HG02588 (cell line): ENCODE measurements around the gene ZNF384.

Experiments
- ATAC-seq: cut with Tn5 transposase; IDR thresholded peaks from one replicate; pipeline ENCODE4 v1.9.1; 2021; ENCODE audit warnings: mild to moderate bottlenecking, moderate library complexity; ENCODE audit not compliant: unreplicated experiment

Gene ZNF384

DNA sequence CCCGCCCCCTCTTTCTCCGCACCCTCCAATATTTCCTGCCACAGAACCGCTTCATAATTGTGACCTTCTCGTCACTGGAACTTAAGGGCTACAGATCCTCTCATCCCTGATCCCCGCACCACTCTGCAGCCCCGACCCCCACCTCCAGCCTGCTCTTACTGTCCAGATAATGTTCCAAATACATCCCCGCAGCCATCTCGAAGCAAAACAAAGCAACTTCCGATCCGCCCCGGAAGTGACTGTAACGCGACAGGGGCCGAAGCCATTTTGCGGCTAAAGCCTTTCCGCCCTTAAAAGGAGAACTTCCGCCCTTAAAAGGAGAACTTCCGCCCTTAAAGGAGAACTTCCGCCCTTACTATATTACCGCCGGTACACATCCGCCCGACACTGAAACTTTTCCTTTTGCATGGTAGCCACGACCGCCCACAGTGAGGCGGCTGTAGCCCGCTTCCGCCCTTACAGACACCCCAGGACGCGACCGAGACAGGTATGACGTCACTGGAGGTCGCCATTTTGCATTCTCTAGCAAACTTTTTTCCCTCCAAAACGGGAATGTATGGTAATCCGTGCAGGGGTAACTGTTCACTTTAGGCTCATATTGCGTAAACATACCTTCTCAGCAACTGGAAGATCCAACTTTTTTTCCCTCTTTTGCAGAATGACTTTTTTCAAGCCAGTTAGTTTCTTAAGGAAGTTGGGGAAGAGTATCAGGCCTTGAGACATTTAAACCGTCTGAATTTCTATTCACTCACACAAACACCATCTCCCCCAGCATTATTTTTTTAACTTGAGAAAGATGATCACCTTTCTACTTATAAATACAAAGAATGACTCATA is 26.1 kb downstream of the ZNF384 start, which contains the start of gene ING4:
ING4 (minus strand) TSS at position 214 of the 837 bp plus-strand sequence; CDS start at position 196, 18 bp downstream.
- ATAC-seq: peak; percentile 95

DNA sequence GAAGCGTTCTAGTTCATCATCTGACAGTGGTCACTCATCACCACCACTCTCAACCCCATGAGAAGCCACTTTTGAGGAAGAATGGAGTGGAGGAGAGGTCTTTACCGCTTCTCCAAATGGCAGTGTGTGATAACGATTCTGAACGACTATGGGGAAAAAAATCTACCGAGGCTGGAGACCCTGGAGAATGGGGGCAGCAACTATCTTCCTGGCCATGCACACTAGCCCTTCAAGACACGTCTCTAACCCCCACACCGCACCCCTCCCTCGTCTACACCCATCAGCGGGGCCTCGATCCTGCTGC is 26.6 kb downstream of the ZNF384 start:
- ATAC-seq: no peak

DNA sequence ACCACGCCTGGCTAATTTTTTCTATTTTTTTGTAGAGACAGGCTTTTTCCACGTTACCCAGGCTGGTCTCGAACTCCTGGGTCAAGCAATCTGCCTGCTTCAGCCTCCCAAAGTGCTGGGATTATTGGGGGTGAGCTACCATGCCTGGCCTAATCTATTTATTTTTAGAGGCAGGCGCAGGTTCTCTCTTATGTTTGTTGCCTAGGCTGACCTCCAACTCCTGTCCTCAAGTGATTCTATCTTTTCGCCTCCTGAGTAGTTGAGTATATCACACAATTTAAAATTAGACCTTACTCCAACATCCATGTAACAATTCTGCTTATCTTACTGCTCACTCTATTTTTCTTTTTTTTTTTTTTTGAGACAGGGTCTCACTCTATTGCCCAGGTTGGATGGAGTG is 35.2 kb downstream of the ZNF384 start:
- ATAC-seq: no peak

DNA sequence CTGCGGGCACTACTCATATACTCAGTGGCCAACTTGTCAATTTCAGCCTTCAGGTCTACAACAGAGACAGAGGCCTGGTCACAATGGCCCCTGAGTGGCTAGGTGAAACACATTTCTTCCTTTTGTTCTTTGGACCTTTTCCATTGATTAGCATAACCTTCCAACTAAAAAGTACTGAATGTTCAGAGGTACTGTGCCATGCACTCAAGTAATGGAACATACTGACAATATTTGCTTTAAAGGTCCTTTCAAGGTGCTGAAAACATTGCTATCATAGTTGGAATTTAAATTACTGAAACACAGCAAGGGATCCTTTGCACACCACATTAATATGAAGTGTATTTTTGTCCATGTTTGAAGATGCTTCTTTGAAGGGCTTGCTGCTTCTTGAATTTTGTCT is 35.8 kb downstream of the ZNF384 start:
- no peak for ATAC-seq

DNA sequence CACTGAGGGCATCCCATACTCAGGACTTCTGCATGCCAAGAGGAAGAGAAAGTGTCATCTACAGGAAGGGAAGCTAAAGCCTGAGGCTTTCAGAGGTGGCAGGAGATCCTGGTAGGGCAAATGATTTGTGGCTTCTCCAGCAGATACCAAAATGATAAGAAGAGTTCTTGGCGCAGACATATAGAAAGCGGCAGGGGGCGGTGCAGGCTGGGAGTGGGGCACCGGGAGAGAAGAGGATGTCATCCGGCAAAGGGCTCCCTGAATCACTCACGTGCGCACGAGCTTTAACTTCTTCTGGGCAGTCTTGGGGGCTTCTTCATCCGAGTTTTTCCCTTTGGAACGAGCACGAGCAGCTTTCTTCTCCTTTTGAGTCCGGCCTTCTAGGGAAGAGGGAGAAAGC is 36.8 kb downstream of the ZNF384 start:
- no peak for ATAC-seq

DNA sequence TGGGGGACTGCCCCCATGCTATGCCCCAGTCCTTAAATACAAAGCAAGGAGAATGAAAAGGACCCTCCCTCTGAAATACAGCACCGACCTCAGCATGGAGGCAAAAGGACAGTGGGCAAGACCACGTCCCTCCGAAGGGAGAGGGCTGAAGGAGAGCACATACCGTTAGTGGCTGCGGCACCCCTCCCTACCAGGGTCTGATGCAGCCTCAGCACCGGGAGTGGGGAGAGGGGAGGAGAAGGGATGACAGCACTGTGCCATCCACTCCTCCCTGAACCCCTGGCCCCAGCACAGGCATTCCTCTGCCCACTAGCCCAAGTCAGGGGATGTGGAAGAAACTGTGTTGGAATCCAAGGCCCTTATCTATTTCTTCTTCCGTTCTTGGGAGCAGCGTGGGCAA is 38.3 kb downstream of the ZNF384 start:
- no peak for ATAC-seq

DNA sequence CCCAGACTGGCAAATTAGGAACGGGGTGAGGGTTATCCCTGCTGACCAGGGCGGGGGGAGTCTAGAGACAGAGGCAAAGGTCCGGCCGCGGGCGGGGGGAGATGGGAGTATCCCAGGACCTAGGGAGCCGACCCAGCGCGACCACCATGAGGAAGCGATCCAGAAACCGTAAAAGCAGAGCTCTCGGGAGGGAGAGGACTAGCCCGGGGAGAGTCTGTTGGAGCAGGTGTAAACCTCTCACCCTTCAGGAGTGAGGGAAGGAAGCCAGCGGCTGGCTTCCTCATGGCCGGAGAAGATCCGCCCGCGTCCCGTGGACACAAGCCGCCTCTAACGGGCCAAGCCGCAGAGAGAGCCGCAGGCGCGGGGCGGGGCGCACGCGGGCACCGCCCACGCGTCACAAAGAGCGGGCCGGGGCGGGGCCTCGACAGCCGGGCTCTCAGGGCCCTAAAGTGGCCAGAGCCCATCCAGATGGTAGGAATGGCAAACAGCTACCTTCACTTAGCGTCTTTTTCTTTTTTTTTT is 42.0 kb downstream of the ZNF384 start, which contains the start of gene ACRBP:
ACRBP (minus strand) TSS at position 350 of the 522 bp plus-strand sequence; CDS start at position 284, 66 bp downstream.
- no peak for ATAC-seq

DNA sequence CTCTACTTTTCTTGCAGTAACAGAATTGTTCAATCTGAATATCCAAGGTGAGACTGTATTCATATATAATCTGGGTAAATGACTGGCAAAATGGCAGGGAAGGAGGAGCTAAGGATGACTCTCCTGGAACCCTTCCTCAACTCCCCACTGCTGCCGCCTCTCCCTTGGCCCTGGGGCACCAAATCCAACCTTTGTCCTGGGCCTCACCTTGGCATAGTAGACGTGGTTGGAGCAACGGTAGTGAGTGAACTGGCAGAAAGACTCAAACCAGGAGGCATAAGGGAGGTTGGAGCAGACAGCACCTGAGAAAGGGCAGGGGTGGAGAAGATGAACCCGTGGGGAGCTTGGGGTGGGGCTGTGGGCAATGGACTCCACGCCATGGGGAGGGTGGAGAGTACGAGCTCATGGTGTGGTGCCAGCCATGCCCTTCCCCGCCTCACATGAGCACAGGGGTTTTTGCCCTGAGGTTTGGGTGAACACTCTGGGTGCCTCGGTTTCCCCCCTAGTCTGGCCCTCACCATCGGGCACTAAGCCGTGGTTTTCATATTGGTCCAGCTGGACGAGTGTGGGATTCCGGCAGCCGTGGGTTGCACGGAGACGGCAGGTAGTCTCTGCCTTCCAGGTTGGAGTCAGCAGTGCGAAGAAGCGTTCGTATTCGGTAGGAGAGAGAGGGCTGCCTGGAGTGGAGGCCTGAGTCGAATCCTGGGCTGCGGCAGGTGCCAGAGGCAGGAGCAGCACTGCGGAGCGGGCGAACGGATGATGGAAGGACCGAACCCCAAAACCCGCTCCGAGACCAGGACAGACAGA is 42.7 kb downstream of the ZNF384 start:
- ATAC-seq: no peak

DNA sequence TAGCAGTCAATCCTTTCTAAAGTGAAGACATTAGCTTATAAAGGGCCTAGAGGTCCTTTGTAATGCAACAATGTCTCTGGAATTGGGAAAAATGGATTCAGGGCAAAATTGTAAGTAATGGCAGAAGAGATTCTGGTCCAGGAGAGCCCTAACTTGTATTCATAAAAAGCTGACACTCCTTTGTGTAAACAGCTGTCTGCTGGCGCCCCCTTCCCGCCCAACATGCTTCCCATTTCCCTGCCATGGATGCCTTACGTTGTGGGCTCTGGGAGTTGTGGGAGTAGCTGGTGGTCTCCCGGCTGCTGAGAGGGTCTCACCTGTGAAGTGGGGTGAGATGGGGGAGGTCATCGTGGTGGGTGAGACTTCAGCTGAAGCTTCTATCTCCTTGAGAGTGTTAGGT is 44.3 kb downstream of the ZNF384 start:
- ATAC-seq: no peak

DNA sequence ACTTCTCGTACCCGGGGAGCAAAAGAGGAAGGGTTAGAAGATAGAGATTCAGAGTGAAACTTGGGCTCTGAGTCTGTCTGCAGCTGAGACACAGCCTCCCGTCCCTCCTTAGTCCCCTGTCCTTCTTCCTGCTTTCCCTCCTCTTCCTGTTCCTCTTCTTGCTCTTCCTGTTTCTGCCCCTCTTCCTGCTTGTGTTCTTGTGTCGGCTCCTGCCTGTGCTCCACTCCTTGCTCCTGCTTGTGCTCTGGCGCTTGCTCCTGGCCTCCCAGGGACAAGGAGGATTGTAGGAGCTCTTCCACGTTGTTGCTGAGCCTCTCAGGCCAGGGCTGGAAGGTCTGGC is 44.9 kb downstream of the ZNF384 start:
- ATAC-seq: no peak

DNA sequence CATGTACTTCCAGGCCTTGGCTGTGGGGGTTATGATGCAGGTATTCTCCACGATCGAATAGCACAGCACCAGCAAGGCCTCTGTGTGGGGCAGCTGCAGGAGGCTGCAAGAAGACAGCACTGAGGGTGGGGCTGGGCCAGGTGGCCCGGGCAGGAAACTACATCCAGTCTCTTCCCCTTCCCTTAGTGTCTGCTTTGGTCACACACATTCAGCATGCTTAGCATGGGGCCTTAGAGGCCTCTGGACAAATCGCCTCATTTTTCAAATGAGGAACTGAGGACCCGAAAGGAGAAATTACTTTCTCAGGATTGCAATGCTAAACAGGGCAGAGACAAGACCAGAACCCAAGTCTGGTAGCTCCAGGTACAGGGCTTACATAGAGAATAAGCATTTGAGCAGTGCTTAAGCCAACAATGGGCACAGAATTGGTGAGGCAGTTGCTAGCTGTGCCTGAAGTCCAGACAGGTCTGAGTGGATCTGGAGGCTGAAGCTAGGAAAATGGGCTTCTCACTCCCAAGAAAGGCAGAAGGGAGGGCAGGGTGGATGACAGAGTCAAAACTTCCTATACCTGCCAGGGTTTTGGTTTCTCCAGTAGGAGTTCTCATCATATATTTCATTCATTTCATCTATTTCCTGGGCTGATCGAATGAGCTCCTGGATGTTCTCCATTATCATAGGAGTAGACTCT is 45.5 kb downstream of the ZNF384 start:
- no peak for ATAC-seq

DNA sequence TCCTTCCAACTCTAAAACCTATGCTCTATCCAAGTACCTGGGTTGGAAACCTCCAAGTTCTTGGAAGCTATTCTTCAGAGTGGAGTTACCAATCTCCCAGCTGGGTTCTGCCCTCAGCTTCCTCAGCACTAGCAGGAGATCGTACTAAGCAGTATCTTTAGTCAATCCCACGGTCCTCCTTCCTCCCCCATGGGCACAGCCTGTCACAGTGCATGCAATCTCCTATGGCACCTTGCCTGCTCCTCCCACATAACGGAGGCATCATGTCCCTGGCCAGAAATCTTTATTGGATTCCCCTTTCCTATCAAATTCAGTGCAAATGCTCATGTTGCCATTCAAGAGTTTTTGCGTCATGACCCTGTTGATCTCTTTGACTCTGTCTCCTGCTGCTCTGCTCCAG is 48.0 kb downstream of the ZNF384 start:
- ATAC-seq: no peak

DNA sequence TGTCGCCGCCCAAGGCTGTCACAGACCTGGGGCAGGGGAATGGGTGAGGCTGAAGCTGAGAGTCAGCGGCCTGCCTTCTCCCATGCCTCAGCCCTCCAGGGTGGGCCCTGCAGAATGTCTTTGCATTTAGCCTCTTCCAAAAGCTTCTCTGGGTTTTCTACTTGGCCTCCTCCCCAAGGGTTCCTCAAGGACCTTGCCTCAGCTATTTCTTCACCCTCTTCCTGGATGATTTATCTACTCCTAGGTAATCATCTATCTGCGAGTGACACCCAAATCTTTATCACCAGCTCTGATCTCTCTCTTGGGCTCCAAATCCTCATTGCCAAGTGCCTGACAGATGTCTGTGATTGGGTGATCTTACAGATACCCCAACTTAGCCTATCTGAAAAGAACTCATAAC is 48.7 kb downstream of the ZNF384 start:
- ATAC-seq: no peak

DNA sequence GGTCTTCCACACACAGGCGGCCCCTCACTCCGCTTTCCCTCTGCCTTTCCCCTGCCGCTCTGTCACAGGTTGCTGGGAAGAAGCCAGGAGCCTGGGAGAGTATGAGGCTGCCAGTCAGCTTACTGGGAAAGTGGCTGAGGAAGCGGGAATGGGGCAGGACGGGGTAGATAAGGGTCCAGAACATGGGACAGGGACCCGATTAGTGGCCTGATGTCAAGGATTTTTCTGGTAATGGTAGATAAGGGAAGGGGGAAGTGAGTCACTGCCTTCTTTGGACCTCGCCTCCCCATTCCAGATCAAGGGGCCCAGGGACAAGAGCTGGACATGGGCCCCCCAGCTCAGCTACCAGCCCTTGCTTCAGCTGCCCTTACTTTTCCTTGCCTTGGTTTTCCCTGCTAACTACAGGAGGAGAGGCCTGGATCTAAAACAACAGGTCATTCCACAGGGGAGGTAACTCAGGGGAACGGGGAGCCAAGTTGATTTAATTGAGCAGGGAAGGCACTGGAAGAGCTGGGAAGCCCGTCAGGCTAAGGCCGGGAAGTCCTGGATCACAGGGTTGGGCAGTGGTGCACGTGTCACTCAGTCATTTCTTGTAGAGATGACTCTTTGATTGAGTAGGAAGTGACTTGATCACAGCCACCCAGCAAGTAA is 49.9 kb downstream of the ZNF384 start:
- ATAC-seq: no peak

DNA sequence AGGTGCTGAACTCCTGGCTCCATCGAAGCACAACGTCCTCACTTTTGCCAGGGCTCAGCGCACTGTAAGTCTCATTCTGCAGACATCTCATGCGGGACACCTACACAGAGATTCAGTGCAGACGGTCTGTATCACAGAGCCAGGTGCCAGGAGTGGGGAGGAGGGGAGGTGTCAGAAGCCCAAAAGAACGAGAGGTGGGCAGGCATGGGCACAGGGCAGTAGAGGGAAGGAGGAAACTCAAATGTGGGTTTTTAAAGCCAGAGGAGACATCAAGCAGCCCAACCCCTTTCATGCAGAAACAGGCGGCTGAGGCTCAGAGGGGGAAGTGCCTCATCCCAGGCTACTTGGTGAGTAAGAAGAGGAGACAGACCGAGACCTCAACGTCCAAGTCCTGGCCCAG is 50.9 kb downstream of the ZNF384 start:
- ATAC-seq: no peak

DNA sequence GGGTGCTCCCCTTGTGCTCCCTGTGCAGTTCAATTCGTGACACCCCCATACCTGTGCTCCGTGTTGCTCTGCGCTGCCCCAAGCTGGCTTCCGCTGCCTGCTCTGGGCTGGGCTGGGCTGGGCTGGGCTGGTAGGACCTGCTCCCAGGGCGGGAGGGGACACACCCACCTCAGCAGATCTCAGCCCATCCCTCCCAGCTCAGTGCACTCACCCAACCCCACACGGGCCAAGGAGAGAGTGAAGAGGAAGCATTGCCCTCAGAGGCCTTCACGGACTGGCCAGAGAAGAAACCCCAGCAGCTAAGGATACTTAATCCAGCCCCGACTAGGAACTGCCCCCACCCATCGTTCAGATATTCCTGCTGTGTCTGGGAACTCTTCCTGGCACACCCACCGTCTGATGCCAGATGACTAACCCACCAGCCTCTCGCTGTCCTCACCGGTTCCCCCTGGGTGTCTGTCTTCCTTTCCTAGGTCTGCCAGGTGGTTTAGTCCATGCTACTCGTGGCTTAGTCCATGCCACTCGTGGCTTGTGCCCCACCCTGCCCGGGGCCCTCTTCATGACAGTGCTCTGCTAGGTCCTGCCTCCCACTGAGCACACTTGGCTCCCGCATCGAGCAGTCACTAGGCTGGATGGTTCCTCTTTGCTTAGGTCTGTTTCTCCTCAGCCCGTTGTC is 53.2 kb downstream of the ZNF384 start, which contains the start of gene LPAR5:
LPAR5 (minus strand) TSS at position 104 of the 676 bp plus-strand sequence. CDS start 14,711 bp downstream, outside the sequence.
- ATAC-seq: no peak

DNA sequence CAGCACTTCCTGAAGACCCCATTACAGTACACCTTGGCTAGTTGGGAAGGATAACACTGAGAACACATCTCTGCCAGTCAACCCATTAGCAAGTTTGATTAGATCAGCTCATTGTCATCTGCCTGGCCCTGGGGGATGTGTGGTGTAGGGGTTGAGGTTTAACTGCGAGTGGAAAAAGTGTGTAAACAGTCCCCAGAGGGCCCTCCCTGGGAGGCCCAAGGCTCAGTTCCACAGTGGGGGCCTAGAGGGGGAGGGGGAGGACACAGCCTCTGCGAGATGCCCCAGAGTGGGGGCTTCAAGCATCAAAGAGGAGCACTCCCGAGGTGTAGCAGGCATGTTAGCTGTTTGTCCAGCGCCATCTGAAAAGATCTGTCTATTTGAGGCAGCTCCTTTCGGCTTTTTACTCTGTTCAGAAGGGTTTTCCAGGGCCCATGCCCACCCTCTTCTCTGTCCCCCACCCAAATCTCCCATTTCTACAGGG is 53.8 kb downstream of the ZNF384 start:
- ATAC-seq: no peak

DNA sequence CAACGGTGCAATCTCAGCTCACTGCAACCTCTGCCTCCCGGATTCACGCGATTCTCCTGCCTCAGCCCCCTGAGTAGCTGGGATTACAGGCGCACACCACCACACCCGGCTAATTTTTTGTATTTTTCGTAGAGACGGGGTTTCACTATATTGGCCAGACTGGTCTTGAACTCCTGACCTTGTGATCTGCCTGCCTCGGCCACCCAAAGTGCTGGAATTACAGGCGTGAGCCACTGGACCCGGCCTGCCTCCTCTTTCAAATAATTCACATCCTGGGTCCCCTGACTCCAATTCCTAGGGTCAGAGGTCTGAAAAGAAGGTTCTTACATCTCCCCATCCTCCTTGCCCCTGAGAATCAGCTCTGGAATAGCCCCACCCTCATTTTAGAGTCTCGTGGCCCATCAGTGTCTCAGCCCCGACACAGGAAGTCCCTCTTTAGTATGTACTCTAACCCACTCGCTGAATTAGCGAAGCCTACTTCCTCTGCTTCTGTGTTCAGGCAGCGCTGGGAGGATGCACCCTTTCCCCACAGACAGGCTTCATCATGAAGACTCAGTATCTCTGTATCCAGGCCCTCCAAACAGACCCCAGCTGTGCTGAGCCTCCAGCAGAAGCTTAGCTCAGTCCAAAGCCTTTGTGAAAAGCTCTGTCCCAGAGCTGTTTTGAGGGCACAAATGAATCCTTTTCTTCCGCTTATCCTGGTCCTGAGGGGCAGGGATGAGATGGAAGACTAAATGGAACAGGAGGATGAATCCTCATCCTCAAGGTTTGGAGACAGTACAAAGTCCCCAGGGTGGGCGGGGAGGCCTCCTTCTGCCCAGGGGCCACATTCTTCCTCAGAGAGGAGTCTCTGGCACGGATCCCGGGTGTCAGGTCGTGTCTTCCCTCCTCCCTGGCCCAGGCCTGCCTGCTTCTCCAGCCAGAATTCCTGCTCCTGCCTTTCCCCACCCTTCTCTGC is 56.9 kb downstream of the ZNF384 start:
- ATAC-seq: no peak

DNA sequence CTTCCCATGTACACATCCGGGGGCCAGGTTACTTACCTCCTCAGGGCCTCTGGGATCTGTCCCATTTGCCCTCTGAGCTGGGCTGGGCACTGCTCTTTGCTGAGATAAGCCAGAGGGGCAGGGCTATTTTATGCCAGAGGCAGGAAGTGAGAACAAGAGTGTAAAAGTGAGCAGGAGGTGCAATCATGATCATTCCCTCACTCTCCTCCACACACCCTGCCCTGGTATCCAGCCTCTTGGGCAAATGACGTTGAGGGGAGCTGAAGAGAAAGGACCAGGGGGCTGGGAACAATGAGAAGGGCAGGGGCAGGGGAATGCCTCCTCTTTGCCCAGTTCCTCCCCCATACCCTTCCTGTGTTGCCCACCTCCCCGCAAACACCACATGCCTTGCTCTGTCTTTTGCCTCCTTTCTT is 57.6 kb downstream of the ZNF384 start:
- no peak for ATAC-seq
